Esophagus squamous epithelium (tissue), 4 donors: Measurements from ENCODE around the gene LRP2.

ENCODE experiments used
- CTCF ChIP-seq, 6 experiments: fragments of 450-650 bp in 4 of 6; fragments of 200-600 bp in 2 of 6; sonication (generic) in 2 of 6; IDR thresholded peaks; one replicate each; pipeline ENCODE4 v1.5.1; 2016 to 2019; ENCODE audit warnings: antibody characterized with exemption in 6 of 6, mild to moderate bottlenecking in 4 of 6, moderate library complexity in 4 of 6
- POLR2A ChIP-seq, 4 donors: fragments of 450-650 bp; IDR thresholded peaks; one replicate each; pipeline ENCODE4 v1.6.1; 2017; ENCODE audit warnings: antibody characterized with exemption in 4 of 4, mild to moderate bottlenecking in 4 of 4, moderate library complexity in 3 of 4

DNA sequence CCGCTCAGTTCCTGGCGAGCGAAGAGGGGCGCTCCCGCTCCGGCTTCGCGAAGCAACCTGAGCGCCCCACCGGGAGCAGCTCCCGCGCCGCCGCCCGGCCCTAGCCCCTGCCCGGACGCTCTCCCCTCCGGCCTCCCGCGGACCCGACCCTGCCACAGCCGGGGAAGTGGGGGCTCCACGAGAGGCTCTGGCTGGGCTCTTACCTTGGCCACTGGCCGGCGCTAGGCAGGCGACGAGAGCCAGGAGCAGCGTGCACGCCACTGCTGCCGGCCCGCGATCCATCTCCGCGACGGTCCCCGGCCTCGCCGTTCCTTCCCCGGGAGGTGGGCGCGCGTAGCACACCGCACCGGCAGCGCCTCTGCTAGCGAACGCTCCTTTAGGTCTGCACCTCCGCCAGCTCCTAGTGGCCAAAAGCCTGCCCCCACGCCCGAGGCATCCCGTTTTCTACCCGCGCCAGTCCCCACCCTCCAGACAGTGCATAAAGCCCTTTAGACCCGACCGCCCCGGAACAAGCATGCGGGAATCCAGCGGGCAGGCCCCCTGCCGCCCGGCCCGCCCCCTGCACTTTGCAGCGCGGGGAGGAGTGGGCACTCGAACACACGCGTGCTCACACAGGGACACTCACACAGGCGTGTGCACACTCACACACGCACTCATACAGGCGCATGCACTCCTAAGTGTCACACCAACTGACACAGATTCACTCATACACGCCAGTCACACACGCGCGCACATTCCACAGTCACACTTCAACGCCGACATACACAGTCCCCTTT, at the start of gene LRP2:
- no peak for TF ChIP-seq CTCF (IDR thresholded peaks at IDR 0.05)
- no peak for TF ChIP-seq POLR2A (IDR thresholded peaks at IDR 0.05)
